Measurements from ENCODE around the gene KLRG1. TPM values are rescaled to one million over a fixed set of nuclear protein-coding genes. Genes with fewer than 3 reads are reported as not detected.

Gene KLRG1
- total RNA-seq, 2 donors from 2014 or later: 1.6 to 2.7 TPM

DNA sequence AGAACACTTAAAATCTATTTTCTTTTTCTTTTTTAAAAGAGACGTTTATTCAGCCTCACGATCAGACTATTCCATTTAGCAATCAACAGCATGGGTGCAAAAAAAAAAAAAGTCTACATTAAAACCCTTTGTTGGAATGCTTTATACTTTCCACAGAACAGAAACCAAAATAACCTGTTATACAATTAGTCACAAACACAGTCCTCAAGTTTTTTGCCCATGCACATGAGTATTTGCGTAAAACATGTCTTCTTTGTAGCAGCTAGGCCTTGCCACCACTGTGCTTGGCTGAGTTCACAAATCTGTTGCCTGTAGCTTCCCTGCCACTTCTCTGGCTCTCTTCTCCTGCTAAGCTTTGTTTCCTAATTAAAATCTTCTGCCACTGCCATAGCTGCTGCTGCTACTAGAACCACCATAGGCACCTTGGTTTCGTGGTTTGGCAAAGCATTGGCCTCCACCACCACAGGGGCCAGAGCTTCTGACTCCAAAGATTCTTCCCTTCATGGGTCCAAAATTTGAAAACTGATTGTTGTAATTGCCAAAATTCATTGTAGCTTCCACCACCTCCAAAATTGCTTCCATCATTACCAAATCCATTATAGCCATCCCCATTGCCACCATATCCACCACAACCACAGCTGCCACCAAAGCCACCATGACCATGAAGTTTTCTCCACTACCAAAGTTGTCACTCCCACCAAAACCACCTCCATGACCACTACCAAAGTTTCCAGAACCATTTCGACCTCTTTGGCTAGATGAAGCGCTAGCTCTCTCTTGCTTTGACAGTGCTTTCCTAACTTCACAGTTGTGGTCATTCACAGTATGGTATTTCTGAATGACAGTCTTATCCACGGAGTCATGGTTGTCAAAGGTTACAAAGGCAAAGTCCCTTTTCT, 38.1 kb downstream of the KLRG1 start:
- Mint-ChIP-seq H3K27ac (peak overlapping the region; percentile 84 to 89), H3K9me3 (peaks cover 3 to 6% of the 10 kb centered on the region in 2 donors), H3K36me3 (peaks cover 4 to 5% of the 10 kb centered on the region in 2 donors)
- no peak for ATAC-seq
- DNase-seq (ENCODE audit: low spot score in 2 of 2): peak; percentile 24 to 74

DNA sequence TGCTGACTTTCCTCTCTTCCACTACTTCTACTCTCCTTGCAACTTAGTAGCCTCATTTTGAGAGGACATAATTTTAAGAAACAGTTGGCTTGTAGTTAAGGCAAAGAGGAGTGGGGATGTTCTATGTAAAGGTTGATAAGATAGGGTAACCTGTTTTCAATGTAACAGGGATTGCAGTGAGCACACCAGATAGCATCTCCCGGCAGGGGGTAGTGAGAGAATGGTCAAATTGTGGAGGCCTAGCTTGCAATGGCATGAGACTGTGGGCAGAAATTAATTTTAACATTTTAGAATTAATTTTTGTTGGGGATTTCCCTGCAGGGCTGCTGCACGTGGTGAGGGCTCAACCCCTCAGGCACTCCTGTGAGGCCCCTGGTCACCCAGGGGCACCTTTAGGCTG, 41.4 kb downstream of the KLRG1 start:
- ATAC-seq: no peak
- Mint-ChIP-seq H3K27ac (no peak overlapping the region), H3K9me3 (peaks cover 3 to 6% of the 10 kb centered on the region in 2 donors), H3K36me3 (peaks cover 0 to 5% of the 10 kb centered on the region in 2 donors)
- DNase-seq (ENCODE audit: low spot score in 2 of 2): no peak

DNA sequence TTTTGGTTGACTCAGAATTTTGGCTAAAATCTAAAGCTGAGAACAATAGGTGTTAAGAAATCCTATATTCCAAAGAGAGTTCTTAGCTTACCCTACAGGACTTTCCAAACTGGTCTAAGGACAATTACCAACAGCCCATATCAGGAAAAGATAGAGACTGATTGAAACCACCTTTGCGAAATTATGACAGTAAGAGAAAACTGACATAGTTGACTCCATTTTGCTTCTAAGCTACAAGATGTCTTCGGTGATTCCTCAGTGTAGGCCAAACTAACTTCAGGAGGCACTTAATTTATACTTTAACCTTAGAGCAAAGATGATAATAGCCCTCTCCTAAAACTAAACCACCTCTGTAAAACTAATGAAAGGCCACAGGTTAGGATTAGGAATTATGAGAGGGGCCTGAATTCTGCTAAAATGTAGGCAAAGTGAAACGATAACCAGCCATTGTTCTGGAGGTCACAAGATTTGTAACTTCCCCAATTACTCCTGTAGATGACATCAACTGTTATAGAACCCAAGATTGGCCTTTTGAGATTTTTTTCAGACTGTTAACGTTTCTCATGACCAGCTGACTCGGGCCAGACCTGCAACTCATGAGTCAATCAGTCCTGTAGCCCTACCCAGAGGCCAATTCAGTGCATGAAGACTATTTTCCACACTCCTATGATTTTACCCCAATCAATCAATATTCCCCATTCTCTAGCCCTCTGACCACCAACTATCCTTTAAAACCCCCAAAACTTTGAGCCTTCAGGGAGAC, 43.0 kb downstream of the KLRG1 start:
- H3K27ac Mint-ChIP-seq: no peak overlapping the region
- ATAC-seq (peak in 1 of 2 donors; percentile 68), DNase-seq (ENCODE audit: low spot score in 2 of 2) (no peak)
- H3K36me3 Mint-ChIP-seq: peaks cover 0 to 5% of the 10 kb centered on the region in 2 donors
- peaks cover 3 to 5% of the 10 kb centered on the region in 2 donors for H3K9me3 Mint-ChIP-seq

DNA sequence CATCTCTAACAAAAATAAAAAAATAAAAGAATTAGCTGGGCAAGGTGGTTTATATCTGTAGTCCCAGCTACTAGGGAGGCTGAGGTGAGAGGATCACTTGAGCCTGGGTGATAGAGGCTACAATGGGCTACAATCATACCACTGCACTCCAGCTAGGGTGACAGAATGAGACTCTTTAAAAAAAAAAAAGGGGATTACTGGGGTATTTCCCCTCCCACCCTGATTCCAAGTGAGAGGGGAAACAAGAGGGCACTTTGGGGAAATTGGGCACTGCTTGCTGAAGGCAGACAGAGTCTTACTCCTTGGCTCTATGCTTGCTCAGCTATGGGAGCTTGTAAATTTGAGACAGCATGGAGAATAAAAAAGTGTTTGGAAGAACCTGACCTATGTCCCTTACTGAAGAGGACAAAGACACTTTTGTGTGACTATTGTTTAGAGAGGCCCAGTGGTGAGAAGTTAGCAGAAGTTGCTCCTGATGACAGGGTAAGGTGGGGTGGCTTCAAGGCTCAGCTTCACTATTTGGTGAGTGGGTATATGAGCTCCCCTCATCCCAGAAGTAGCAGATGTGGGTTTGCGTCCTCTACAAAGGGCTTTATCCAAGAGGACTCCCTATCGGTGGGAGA, 44.0 kb downstream of the KLRG1 start:
- Mint-ChIP-seq H3K27ac (no peak overlapping the region), H3K36me3 (peaks cover 0 to 5% of the 10 kb centered on the region in 2 donors), H3K9me3 (peaks cover 0 to 3% of the 10 kb centered on the region in 2 donors)
- ATAC-seq: no peak
- no peak for DNase-seq (ENCODE audit: low spot score in 2 of 2)

DNA sequence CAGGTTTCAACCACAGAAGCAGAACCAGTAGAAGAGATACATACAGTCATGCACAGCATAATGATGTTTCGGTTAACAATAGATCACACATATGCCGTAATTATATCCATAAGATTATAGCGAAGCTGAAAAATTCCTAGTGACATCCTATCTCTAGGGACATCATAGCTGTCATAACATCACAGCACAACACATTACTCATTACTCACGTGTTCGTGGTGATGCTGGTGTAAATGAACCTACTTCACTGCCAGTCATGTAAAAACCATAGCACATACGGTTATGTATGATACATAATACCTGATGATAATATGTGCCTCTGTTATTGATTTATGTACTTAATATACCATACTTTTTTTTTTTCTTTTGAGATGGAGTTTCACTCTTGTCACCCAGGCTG, 44.7 kb downstream of the KLRG1 start:
- H3K36me3 Mint-ChIP-seq: no peaks in the 10 kb centered on the region
- H3K9me3 Mint-ChIP-seq: no peaks in the 10 kb centered on the region
- DNase-seq (ENCODE audit: low spot score in 2 of 2) (no peak), ATAC-seq (peak; percentile 63 to 64)
- H3K27ac Mint-ChIP-seq: no peak overlapping the region

DNA sequence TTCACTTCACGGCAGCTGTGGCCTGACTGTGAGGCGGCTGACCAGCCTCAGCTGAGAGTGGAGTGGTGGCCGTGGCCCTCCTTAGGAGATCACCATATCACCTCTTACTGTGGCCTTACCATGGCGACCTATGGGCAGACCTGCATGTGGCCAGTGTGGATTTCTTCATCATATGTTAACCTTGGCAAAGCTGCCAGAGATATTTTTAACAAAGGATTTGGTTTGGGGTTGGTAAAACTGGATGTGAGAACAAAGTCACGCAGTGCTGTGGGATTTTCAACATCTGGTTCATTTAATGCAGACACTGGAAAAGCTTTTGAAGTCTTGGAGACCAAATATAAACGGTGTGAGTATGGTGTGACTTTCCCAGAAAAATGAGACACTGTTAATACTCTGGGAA, 46.9 kb downstream of the KLRG1 start:
- DNase-seq (ENCODE audit: low spot score in 2 of 2): no peak
- Mint-ChIP-seq H3K27ac (no peak overlapping the region), H3K9me3 (no peaks in the 10 kb centered on the region), H3K36me3 (no peaks in the 10 kb centered on the region)
- no peak for ATAC-seq

DNA sequence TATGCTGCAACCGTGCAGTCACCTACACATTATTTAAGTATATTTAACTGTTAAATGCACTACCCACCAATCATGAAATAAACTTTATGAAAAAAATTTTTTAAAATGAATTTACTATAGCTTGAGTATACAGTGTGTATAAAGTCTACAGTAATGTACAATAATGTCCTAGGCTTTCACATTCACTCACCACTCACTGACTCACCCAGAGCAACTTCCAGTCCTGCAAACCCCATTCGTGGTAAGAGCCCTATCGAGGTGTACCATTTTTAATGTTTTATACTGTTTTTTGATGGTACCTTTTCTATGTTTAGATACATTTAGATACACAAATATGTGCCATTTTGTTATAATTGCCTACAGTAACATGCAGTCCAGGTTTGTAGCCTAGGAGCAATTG, 48.1 kb downstream of the KLRG1 start:
- ATAC-seq: peak; percentile 30 to 47
- Mint-ChIP-seq H3K9me3 (no peaks in the 10 kb centered on the region), H3K36me3 (no peaks in the 10 kb centered on the region), H3K27ac (no peak overlapping the region)
- DNase-seq (ENCODE audit: low spot score in 2 of 2): no peak

DNA sequence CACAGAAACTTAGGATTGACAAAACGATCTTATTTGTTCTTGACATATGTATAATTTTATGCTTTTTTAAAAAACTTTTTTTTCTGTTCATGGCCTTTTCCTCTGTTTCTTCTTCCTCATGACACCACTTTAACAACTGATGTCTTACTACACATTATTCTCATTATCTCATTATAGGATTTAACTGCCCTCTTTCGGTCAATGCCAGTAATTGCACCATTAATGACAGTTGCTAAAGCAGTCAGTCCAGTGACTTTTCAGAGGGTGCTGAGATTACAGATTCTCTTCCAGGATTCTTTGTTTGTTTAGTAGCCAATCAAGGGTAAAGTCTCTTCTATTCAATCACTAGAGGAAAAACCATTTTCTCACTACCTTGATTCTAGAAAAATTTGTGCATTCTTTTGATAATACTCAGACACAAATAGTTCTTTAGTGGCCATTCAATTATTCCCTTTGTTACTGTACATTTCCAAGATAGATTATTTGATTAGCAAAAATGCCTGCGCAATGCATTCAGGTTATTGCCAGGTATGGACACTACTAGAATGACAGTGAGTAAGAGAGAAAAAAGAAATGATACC, 50.1 kb downstream of the KLRG1 start:
- DNase-seq (ENCODE audit: low spot score in 2 of 2): no peak
- peak; percentile 62 to 77 for ATAC-seq
- Mint-ChIP-seq H3K36me3 (no peaks in the 10 kb centered on the region), H3K9me3 (no peaks in the 10 kb centered on the region), H3K27ac (no peak overlapping the region)

DNA sequence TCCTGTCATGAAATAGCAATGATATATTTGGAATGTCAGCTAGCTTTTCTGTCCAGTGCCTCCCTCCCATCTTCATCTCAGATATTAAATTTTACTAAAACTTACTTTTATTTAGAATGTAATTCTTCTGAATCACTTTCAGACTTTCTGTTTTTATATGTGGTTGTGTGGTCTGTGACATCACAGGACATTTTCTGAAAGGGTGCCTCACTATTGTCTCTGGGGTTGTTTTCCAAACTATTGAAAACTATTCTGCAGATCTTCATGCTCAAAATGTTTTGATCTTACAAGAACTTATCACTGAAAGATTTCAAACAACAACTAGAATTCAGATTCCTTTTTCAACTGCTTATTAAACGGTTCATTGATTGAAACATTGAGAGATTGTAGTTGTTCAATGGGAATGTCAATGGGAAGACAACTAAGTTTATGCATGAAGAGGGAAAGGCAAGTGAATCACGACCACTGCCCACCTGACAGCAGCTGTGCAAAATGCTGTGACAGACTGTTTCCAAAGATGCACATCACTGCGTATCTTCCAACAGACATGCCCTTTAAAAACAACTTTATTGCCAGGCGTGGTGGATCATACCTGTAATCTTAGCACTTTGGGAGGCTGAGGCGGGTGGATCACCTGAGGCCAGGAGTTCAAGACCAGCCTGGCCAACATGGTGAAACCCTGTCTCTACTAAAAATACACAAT, 51.3 kb downstream of the KLRG1 start:
- Mint-ChIP-seq H3K27ac (no peak overlapping the region), H3K9me3 (peaks cover 0 to 4% of the 10 kb centered on the region in 2 donors), H3K36me3 (peaks cover 0 to 5% of the 10 kb centered on the region in 2 donors)
- ATAC-seq (no peak), DNase-seq (ENCODE audit: low spot score in 2 of 2) (no peak)

DNA sequence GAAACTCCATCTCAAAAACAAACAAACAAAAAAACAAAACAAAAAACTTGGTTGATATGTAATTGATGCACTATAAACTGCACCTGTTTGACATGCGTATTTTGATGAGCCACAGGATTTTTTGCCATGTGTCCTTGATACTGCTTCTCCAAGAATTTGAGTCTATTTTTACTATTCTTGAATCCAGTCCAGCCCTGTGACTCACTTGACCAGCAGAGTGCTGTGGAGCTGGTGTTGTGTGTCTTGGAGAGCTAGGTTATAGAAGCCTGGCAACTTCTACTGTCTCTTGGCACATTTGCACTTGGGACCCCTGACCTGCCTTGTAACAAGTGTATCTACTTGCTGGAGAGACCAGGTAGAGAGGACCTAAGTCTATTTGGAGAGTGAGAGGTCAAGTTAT, 52.0 kb downstream of the KLRG1 start:
- ATAC-seq (no peak), DNase-seq (ENCODE audit: low spot score in 2 of 2) (no peak)
- peaks cover 0 to 6% of the 10 kb centered on the region in 2 donors for H3K9me3 Mint-ChIP-seq
- H3K36me3 Mint-ChIP-seq: peaks cover 0 to 7% of the 10 kb centered on the region in 2 donors
- H3K27ac Mint-ChIP-seq: no peak overlapping the region

DNA sequence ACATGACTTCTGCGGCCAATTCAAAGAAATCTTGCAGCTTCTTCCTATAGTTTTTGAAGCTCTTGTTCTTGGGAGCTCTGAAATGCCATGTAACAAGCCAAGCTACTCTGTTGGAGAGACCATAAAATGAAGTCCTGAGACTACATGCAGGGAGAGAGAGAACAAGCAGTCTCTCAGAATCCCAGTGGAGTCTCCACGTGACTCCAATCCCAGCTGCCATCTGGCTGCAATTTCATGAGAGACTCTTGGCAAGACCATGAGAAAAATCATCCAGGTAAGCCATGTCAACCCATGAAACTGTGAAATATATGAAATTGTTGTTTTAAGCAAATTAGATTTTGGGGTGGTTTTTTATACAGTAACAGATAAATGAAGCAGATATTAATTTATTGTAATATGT, 54.4 kb downstream of the KLRG1 start:
- Mint-ChIP-seq H3K27ac (no peak overlapping the region), H3K36me3 (peaks cover 0 to 7% of the 10 kb centered on the region in 2 donors), H3K9me3 (peaks cover 0 to 6% of the 10 kb centered on the region in 2 donors)
- ATAC-seq (no peak), DNase-seq (ENCODE audit: low spot score in 2 of 2) (no peak)

DNA sequence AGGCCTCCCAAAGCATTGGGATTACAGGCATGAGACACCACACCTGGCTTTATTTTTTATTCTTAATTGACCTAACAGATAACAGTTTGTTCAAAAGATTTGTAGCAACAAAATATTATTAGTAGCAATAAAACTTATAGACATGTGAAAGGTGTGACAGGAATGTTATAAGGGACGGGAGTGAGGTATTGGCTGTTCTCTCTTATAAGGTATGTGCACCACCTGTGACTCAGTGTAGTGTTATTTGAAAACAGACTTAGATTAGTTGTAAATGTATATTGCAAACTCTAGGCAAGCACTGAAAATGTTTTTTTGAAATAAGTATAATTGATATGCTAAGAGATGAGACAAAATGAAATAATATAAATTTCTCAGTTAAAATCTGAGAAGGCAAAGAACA, 57.8 kb downstream of the KLRG1 start:
- peaks cover 0 to 6% of the 10 kb centered on the region in 2 donors for H3K9me3 Mint-ChIP-seq
- no peak for DNase-seq (ENCODE audit: low spot score in 2 of 2)
- H3K36me3 Mint-ChIP-seq: peaks cover 0 to 7% of the 10 kb centered on the region in 2 donors
- no peak overlapping the region for H3K27ac Mint-ChIP-seq
- no peak for ATAC-seq

DNA sequence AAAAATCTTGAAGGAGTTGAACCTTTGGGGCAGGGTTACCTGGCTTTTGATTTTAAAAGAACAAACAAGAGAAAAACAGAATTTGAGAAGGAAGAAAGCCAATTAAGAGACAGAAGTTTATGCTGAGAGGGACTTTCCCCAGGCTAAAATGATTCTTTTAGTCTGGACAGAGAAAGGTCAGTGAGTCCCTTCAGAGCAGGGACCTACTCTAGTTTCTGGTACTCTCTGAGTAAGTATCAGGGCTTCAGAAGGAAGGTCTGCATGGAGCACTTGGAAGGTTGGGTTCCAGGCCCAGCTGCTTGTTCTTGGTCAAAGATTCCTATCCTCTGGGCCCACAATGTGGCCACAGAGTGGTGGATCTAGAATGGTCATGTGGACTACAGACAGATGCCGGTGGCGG, 59.6 kb downstream of the KLRG1 start:
- Mint-ChIP-seq H3K9me3 (peaks cover 0 to 6% of the 10 kb centered on the region in 2 donors), H3K36me3 (peaks cover 0 to 7% of the 10 kb centered on the region in 2 donors), H3K27ac (no peak overlapping the region)
- ATAC-seq: peak in 1 of 2 donors; percentile 33
- no peak for DNase-seq (ENCODE audit: low spot score in 2 of 2)

DNA sequence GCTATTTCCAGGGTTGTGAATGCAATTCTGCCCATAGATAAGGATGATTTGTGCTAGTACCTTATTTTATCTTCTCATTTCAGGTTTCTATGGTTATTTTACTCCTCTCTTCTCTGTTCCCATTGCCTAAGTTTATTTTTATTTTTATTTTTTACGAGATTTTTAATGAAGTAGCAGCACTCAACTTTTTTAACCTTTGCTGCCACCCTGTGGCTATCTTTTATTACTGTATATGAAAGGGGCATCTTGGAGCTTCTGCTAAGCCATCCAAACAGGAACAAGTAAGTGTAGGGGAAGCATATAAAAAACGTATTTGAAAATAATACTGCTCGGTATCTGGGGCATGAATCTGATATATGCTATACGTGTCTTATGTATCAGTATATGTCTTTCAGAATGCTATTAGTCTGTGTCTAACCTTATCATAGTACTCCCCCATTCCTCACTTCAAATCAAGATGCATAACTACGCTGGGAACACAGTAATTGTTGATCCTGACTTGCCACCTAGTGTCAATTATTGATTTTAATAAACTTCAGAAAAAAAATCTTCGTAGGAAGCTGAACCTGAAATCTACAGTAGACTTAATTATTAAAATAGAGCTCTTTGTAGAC, 60.3 kb downstream of the KLRG1 start:
- DNase-seq (ENCODE audit: low spot score in 2 of 2) (peak in 1 of 2 donors; percentile 34), ATAC-seq (peak; percentile 59 to 65)
- Mint-ChIP-seq H3K27ac (peak overlapping the region in 1 of 2 donors; percentile 51), H3K9me3 (peaks cover 0 to 6% of the 10 kb centered on the region in 2 donors), H3K36me3 (peaks cover 0 to 7% of the 10 kb centered on the region in 2 donors)

DNA sequence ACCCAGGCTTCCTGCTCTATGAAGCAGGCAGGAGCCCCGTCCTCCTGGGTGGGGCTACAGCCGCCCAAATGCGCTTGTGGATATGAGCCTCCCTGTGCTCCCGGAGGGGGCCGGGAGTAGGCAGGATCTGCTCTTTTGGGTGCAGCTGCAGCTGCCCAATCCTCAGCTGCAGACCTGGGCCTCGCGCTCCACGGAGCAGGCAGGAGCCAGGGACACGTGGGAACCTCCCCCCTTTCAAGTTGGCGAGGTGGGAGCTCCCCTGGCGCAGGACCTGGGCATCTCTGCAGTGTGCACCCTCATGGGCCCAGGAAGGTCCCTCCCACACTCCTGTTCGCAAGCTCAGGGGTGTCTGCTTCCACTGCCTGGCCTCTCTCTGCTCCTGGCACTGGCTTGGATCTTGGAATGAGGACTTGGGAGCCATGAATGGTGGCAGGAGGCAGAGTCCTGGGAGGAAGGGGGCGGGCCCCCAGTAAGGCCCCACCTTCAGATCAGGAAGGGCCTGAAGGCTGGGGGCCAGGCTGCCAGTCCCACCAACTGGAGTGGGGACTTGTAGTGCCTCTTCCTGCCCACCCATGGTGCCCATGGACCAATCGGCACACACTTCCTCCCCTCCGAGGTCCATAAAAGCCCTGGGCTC, 61.3 kb downstream of the KLRG1 start:
- no peak for ATAC-seq
- DNase-seq (ENCODE audit: low spot score in 2 of 2): no peak
- Mint-ChIP-seq H3K9me3 (peaks cover 0 to 2% of the 10 kb centered on the region in 2 donors), H3K27ac (no peak overlapping the region), H3K36me3 (peaks cover 0 to 2% of the 10 kb centered on the region in 2 donors)

Data from activated naive CD4-positive, alpha-beta T cell treated with anti-CD3 and anti-CD28 coated beads, Interleukin-2, amount 50 U/mL, for 72 hours (primary cell).